Measurements from ENCODE around the gene GABRG3.

The GABRG3 gene

DNA sequence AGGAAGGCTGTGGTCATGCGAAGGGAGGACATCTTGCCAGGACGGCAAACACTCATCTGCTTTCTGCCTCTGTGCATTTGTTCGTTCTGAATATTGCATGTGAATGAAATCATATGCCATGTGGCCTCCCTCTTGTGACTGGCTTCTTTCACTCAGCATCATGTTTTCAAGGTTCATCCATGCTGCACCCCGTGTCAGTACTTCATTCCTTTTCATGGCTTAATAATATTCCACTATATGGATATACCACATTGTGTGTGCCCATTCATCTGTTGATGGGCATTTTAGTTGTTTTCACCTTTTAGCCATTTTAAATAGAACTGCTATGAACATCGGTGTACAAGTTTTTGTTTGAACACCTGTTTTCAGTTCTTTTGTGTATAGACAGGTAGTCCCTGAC lies 118.7 kb downstream of the GABRG3 start:
- no peak overlapping the region for H3K4me3 ChIP-seq (replicated peaks; ENCODE audit: insufficient read depth, low read length)
- TF ChIP-seq REST (IDR thresholded peaks at IDR 0.05; ENCODE audit: insufficient replicate concordance, low read depth) (no peak), POLR2AphosphoS5 (IDR thresholded peaks at IDR 0.05; ENCODE audit: low read depth) (no peak), GABPA (IDR thresholded peaks at IDR 0.05; ENCODE audit: low read depth) (no peak)
- TF ChIP-seq, protein P1, sequence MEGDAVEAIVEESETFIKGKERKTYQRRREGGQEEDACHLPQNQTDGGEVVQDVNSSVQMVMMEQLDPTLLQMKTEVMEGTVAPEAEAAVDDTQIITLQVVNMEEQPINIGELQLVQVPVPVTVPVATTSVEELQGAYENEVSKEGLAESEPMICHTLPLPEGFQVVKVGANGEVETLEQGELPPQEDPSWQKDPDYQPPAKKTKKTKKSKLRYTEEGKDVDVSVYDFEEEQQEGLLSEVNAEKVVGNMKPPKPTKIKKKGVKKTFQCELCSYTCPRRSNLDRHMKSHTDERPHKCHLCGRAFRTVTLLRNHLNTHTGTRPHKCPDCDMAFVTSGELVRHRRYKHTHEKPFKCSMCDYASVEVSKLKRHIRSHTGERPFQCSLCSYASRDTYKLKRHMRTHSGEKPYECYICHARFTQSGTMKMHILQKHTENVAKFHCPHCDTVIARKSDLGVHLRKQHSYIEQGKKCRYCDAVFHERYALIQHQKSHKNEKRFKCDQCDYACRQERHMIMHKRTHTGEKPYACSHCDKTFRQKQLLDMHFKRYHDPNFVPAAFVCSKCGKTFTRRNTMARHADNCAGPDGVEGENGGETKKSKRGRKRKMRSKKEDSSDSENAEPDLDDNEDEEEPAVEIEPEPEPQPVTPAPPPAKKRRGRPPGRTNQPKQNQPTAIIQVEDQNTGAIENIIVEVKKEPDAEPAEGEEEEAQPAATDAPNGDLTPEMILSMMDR (IDR thresholded peaks at IDR 0.05; ENCODE audit: insufficient read depth, low read length) = no peak
- H3K27ac ChIP-seq (replicated peaks) = no peak overlapping the region
- DNase-seq (ENCODE audit: low read depth in 1 of 2, low spot score in 1 of 2) = no peak
- H3K27me3 ChIP-seq (ENCODE audit: insufficient read depth, poor library complexity, severe bottlenecking) = no peaks in the 10 kb centered on the region

- Histone ChIP-seq H3K27me3 (ENCODE audit: insufficient read depth, poor library complexity, severe bottlenecking) (no peaks in the 10 kb centered on the region), H3K4me3 (replicated peaks; ENCODE audit: insufficient read depth, low read length) (no peak overlapping the region), H3K27ac (replicated peaks) (no peak overlapping the region)
- no peak for DNase-seq (ENCODE audit: low read depth in 1 of 2, low spot score in 1 of 2)
- TF ChIP-seq REST (IDR thresholded peaks at IDR 0.05; ENCODE audit: insufficient replicate concordance, low read depth) = no peak
- TF ChIP-seq GABPA (IDR thresholded peaks at IDR 0.05; ENCODE audit: low read depth) = no peak
- TF ChIP-seq, protein P1 (IDR thresholded peaks at IDR 0.05; ENCODE audit: insufficient read depth, low read length) = no peak
- TF ChIP-seq POLR2AphosphoS5 (IDR thresholded peaks at IDR 0.05; ENCODE audit: low read depth) = no peak
Observed at GRCh38 chr15:27091270-27091940, 120.4 kb downstream of the GABRG3 start.

DNA sequence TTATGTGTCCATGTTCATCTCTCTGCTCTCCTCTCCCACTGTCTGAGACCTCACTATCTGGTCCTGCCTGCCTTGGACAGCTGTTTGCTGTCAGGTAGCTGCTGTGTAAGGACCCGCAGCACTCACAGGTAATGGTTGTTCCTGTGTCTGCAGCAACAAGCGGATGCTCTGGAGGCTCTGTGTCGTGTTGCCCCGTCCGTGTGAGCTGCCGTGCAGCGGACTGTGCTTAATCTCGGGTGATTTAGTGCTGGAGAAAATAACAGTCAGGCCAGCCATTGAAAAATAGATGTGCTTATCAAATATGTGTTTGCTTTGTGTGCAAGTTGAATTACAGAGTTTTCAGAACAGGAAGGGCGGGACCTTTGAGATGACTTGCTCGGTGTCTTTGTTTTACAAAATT lies 121.4 kb downstream of the GABRG3 start:
- Histone ChIP-seq H3K27me3 (ENCODE audit: insufficient read depth, poor library complexity, severe bottlenecking) (no peaks in the 10 kb centered on the region), H3K27ac (replicated peaks) (no peak overlapping the region), H3K4me3 (replicated peaks; ENCODE audit: insufficient read depth, low read length) (no peak overlapping the region)
- DNase-seq (ENCODE audit: low read depth in 1 of 2, low spot score in 1 of 2) = no peak
- TF ChIP-seq REST (IDR thresholded peaks at IDR 0.05; ENCODE audit: insufficient replicate concordance, low read depth) (no peak), POLR2AphosphoS5 (IDR thresholded peaks at IDR 0.05; ENCODE audit: low read depth) (no peak), SPI1 (IDR thresholded peaks at IDR 0.05; ENCODE audit: borderline replicate concordance, low read depth) (no peak), GABPA (IDR thresholded peaks at IDR 0.05; ENCODE audit: low read depth) (no peak)
- TF ChIP-seq, protein P1 (IDR thresholded peaks at IDR 0.05; ENCODE audit: insufficient read depth, low read length) = no peak

All from HL-60 (cell line).